GM10248 (cell line): Measurements from ENCODE around the gene MSL3B.

ENCODE experiments used
- CTCF ChIA-PET: fragments of 300-600 bp; sonication (Branson Sonifier 250); formaldehyde crosslinking; extraction: SDS; loops from one replicate; lab custom pipeline; 2021; ENCODE audit warnings: antibody characterized with exemption; lab: Yijun Ruan, JAX
- POLR2A ChIA-PET: fragments of 350-650 bp; sonication (Branson Sonifier 250); formaldehyde crosslinking; extraction: SDS; loops from one replicate; lab custom pipeline; 2020; ENCODE audit warnings: antibody characterized with exemption; lab: Yijun Ruan, JAX
- DNase-seq: peaks from one replicate; pipeline ENCODE4 v3.0.0; 2012; ENCODE audit errors: extremely low spot score
- TF ChIP-seq, protein P1 (sequence below): IDR thresholded peaks from 2 replicates; pipeline ENCODE4 v1.5.1; 2012; ENCODE audit warnings: mild to moderate bottlenecking, low read depth; ENCODE audit errors: extremely low read depth, missing control alignments, control extremely low read depth

The MSL3B gene

DNA sequence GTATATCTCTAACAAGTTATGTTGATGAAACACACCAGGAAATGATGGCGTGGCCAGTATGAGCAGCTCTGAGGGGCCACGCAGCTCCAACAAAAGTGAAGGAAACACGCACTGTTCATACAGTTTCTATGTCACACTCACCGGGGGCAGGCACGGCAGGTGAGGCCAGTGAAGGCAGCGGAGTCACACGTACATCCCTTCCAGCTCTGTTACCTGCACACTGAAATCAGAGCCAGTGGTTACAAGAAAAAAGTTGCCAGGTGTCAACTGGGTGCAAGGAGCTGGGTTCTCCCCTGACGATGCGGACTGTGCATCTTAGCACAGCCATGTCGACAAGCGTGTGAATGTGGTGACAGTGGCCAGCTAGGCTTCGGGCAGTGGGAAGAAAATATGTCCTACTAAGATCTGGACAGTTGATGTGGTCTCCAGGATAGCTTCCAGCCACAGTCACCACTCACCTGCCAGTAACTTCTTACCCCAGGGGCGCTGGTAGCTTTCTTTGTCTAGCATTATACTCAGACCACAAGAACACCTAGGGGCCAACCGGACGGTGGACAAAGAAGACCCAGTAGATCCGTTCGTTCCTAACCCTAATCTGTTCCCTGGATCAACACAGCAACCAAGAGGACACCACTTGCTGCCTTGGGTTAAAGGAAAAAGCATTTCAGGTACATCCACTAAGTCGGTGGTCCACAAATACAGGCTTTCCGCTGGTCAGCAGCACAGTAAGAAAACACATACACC is 23.9 kb downstream of the MSL3B start:
- ChIA-PET POLR2A (no interaction called here), CTCF (interaction anchor here (1.0 to 1.5 kb wide), 2 partner anchors 12 to 18 kb away, joined by 3 to 6 read pairs; no protein-coding TSS in a partner anchor)
- no peak for DNase-seq
- TF ChIP-seq, protein P1, sequence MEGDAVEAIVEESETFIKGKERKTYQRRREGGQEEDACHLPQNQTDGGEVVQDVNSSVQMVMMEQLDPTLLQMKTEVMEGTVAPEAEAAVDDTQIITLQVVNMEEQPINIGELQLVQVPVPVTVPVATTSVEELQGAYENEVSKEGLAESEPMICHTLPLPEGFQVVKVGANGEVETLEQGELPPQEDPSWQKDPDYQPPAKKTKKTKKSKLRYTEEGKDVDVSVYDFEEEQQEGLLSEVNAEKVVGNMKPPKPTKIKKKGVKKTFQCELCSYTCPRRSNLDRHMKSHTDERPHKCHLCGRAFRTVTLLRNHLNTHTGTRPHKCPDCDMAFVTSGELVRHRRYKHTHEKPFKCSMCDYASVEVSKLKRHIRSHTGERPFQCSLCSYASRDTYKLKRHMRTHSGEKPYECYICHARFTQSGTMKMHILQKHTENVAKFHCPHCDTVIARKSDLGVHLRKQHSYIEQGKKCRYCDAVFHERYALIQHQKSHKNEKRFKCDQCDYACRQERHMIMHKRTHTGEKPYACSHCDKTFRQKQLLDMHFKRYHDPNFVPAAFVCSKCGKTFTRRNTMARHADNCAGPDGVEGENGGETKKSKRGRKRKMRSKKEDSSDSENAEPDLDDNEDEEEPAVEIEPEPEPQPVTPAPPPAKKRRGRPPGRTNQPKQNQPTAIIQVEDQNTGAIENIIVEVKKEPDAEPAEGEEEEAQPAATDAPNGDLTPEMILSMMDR: no peak

DNA sequence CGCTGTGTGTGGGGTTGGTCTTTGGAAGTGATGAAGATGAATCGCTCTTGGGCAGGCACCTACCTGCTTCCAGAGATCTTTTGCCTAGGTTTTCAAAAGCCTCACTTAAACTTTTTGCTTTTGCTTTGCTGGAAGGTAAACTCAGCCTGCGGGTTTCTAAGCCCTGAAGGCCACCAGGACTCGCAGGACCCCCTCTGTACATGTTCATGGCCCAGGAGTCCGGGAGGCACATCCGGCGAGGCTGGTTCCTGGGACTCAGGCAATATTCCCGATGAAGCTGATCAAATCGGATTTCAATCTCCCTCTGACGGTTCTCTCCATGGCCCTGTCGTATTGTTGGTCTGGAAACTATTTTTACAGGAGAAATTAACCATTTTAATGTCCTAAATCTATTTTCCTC is 27.0 kb downstream of the MSL3B start:
- DNase-seq: no peak
- ChIA-PET CTCF (no interaction called here), POLR2A (no interaction called here)
- TF ChIP-seq, protein P1: no peak

DNA sequence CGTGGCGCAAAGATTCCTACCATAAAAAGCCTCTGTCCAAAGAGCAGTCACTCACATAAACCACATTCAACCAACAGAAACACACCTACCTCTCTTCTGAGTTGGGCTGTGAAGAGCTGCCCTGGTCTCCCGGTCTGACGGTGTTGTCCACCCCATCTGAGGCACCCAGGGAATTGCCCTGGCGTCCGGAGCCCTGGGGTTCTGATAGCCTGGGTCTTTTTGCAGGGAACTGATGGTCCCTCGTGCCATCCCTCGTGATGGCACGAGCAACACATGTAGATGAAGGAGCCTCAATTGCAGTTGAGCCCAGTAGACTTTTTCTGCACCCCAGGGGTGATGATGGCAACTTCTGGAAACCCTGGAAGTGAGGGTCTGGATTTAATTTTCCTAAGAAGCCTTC is 27.7 kb downstream of the MSL3B start:
- DNase-seq: no peak
- ChIA-PET CTCF (interaction anchor here (0.7 kb wide), 1 partner anchor 9 kb away, joined by 3 read pairs; no protein-coding TSS in a partner anchor), POLR2A (no interaction called here)
- TF ChIP-seq, protein P1: no peak

DNA sequence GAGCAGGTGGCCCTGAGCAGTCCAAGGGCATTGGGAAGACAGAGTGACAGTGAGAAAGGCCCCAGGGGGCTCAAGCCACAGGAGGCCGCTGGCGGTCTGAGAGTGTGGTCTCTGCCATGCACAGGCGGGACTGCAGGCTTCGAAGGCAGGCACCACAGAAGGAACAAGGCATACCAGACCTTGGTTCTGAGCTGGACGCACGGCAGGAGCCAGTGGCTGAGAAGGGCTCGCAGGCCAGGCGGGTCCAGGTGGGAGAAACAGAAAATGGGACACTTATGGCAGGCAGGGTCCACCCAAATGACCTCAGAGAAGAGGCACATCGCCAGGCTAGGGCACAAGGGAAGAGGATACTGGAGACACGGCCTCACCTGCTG is 28.8 kb downstream of the MSL3B start:
- CTCF ChIA-PET: interaction anchor here (2.2 kb wide), 1 partner anchor 18 kb away, joined by 10 read pairs; no protein-coding TSS in a partner anchor
- POLR2A ChIA-PET: no interaction called here
- TF ChIP-seq, protein P1: no peak
- no peak for DNase-seq

DNA sequence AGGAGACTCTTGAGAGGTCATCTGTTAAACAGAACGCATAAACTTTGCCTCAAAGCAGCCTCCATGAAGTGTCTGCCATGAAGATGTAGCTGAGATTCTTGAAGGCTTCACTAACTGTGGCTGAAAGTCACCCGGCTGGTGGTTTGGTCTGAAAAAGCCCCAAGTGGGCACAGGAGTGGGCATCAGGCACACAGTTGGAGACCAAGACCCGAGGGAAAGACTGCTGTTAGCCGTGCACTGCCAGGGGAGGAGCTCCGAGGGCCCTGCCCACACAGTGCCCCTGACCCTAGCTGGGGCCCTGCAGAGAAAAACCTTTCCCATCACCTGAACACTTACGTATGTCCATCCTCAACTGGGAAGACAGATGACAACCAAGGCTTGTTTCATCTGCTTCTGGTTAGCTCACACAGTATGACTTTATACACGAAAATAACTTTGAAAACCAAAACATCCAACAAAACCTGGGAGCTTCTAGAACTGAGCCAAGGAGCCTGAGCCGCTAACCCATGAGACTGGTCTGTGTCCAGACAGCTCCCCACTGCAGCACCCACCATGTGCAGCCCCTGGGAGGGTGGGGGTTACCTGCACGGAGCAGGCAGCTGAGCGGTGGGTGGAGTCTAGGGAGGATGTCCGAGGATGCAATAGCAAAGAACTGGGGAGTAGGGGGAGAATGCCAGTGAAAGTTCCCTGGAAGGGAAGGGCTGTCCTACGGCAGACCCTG is 29.3 kb downstream of the MSL3B start:
- ChIA-PET CTCF (interaction anchor here (2.2 kb wide), 1 partner anchor 18 kb away, joined by 10 read pairs; no protein-coding TSS in a partner anchor), POLR2A (no interaction called here)
- TF ChIP-seq, protein P1: no peak
- DNase-seq: no peak

DNA sequence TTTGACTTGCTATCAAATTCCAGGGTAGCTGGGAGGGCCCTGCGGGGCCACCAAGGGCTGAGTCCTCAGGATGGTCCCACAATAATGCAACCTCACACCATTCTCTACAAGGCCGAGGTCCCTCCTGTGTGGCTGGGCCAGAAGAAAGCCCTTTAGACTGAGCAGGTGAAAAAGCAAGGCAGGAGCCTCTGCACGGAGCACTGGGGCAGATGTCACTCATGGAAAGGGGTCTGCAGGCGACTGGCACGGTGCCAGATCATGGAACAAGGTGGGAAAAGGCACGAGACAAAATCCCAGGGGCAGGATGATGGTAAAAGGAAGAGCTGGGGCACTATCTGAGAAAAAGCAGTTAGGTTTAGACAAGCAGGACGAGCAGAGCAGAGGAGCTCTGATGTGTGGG is 29.9 kb downstream of the MSL3B start:
- ChIA-PET CTCF (interaction anchor here (2.2 kb wide), 1 partner anchor 19 kb away, joined by 10 read pairs; no protein-coding TSS in a partner anchor), POLR2A (no interaction called here)
- TF ChIP-seq, protein P1: no peak
- DNase-seq: no peak
